Esophagus (tissue), 2 donors: ENCODE results near the gene TTC24. TPM values are rescaled to one million over a fixed set of nuclear protein-coding genes. Genes with fewer than 3 reads are reported as not detected.

Experiments used
- H3K27ac ChIP-seq, 2 donors: one replicate each; pipeline ENCODE4 v1.5.1; 2013; ENCODE audit warnings: low read depth in 2 of 2, mild to moderate bottlenecking in 2 of 2, inconsistent platforms in 1 of 2, low read length in 1 of 2, moderate library complexity in 1 of 2
- H3K27me3 ChIP-seq, 2 donors: one replicate each; pipeline ENCODE4 v1.6.1; 2013; ENCODE audit warnings: low read length in 2 of 2, control low read depth in 1 of 2, mild to moderate bottlenecking in 1 of 2; ENCODE audit not compliant: insufficient read depth in 2 of 2, control insufficient read depth in 1 of 2
- H3K36me3 ChIP-seq, 2 donors: one replicate each; pipeline ENCODE4 v1.6.1; 2013; ENCODE audit warnings: low read length in 1 of 2; ENCODE audit not compliant: control insufficient read depth in 2 of 2, insufficient read depth in 2 of 2
- H3K4me1 ChIP-seq, 2 donors: one replicate each; pipeline ENCODE4 v1.6.1; 2013; ENCODE audit warnings: low read length in 1 of 2; ENCODE audit not compliant: control insufficient read depth in 2 of 2, insufficient read depth in 2 of 2
- H3K4me3 ChIP-seq, 2 donors: one replicate each; pipeline ENCODE4 v1.5.1; 2013; ENCODE audit warnings: low read length in 2 of 2, mild to moderate bottlenecking in 2 of 2, low read depth in 1 of 2, moderate library complexity in 1 of 2
- H3K9me3 ChIP-seq, 2 donors: one replicate each; pipeline ENCODE4 v1.6.1; 2013; ENCODE audit warnings: mild to moderate bottlenecking in 2 of 2, low read depth in 1 of 2, low read length in 1 of 2, moderate library complexity in 1 of 2; ENCODE audit not compliant: control insufficient read depth in 2 of 2, insufficient read depth in 1 of 2
- WGBS, 2 donors: extraction: QIAGEN DNeasy Blood & Tissue Kit; methylation state at CpG; one replicate each; pipeline ENCODE4 v1.1.7; 2013; 5-methylcytosine and 5-hydroxymethylcytosine counted together
- polyA plus RNA-seq, 2 donors: library from polyadenylated mRNA; stranded (reverse); fragments of 200-250 nt; gene quantifications; one replicate each; pipeline ENCODE4 v1.2.3, GENCODE V29; 2013
- donor health status: healthy with polysubstance abuse.
- donor health status: Bipolar disorder and iron deficiency.

The TTC24 gene
- polyA plus RNA-seq, 2 donors, result 0.08 TPM; not detected in 1

- H3K4me1 ChIP-seq, result no peaks in the 10 kb centered on the region
- H3K4me3 ChIP-seq, result no peak overlapping the region
- no peaks in the 10 kb centered on the region for H3K27me3 ChIP-seq
- no peak overlapping the region for H3K27ac ChIP-seq
- WGBS, 2 donors, result 75 to 94% methylated on average over 1 of the region's 1 CpG
- H3K9me3 ChIP-seq, result no peaks in the 10 kb centered on the region
- H3K36me3 ChIP-seq, result peaks cover 0 to 5% of the 10 kb centered on the region in 2 donors
Observed at GRCh38 chr1:156543066-156543465, 36.5 kb upstream of the TTC24 start.

GRCh38 chr1:156544592-156545102, 34.9 kb upstream of the TTC24 start:
- Histone ChIP-seq H3K36me3 (peaks cover 0 to 7% of the 10 kb centered on the region in 2 donors), H3K9me3 (no peaks in the 10 kb centered on the region), H3K4me1 (no peaks in the 10 kb centered on the region), H3K4me3 (no peak overlapping the region), H3K27ac (no peak overlapping the region), H3K27me3 (no peaks in the 10 kb centered on the region)
- 97 to 98% methylated on average over 3 of the region's 3 CpGs for WGBS, 2 donors

- Histone ChIP-seq H3K27me3 (no peaks in the 10 kb centered on the region), H3K27ac (no peak overlapping the region), H3K36me3 (peaks cover 0 to 7% of the 10 kb centered on the region in 2 donors), H3K4me1 (no peaks in the 10 kb centered on the region), H3K9me3 (no peaks in the 10 kb centered on the region), H3K4me3 (no peak overlapping the region)
- 87 to 98% methylated on average over 3 of the region's 3 CpGs for WGBS, 2 donors
Observed at GRCh38 chr1:156546267-156546666, 33.3 kb upstream of the TTC24 start.

- Histone ChIP-seq H3K9me3 (no peaks in the 10 kb centered on the region), H3K4me1 (no peaks in the 10 kb centered on the region), H3K4me3 (no peak overlapping the region), H3K27me3 (no peaks in the 10 kb centered on the region), H3K27ac (no peak overlapping the region), H3K36me3 (peaks cover 0 to 7% of the 10 kb centered on the region in 2 donors)
- 96% methylated on average over 4 of the region's 4 CpGs for WGBS, 2 donors
Observed at GRCh38 chr1:156547434-156547833, 32.1 kb upstream of the TTC24 start.

- Histone ChIP-seq H3K36me3 (peaks cover 0 to 7% of the 10 kb centered on the region in 2 donors), H3K4me3 (no peak overlapping the region)
- 84 to 92% methylated on average over 9 of the region's 9 CpGs for WGBS, 2 donors
Observed at GRCh38 chr1:156547982-156548381, 31.5 kb upstream of the TTC24 start.

GRCh38 chr1:156549390-156549789, 30.1 kb upstream of the TTC24 start:
- 86 to 88% methylated on average over 2 of the region's 2 CpGs for WGBS, 2 donors
- H3K27ac ChIP-seq, result no peak overlapping the region
- H3K4me3 ChIP-seq, result no peak overlapping the region
- H3K9me3 ChIP-seq, result no peaks in the 10 kb centered on the region
- H3K36me3 ChIP-seq, result peaks cover 0 to 7% of the 10 kb centered on the region in 2 donors
- no peaks in the 10 kb centered on the region for H3K4me1 ChIP-seq
- no peaks in the 10 kb centered on the region for H3K27me3 ChIP-seq

More at GRCh38 chr1:156547982-156548381, 31.5 kb upstream of the TTC24 start:
- Histone ChIP-seq H3K27ac (no peak overlapping the region), H3K4me1 (no peaks in the 10 kb centered on the region), H3K9me3 (no peaks in the 10 kb centered on the region), H3K27me3 (no peaks in the 10 kb centered on the region)

- 67 to 70% methylated on average over 1 of the region's 1 CpG for WGBS, 2 donors
- Histone ChIP-seq H3K9me3 (no peaks in the 10 kb centered on the region), H3K4me3 (no peak overlapping the region), H3K27ac (no peak overlapping the region), H3K36me3 (peaks cover 0 to 7% of the 10 kb centered on the region in 2 donors), H3K4me1 (no peaks in the 10 kb centered on the region), H3K27me3 (no peaks in the 10 kb centered on the region)
Observed at GRCh38 chr1:156549831-156550230, 29.7 kb upstream of the TTC24 start.

GRCh38 chr1:156550346-156550745, 29.2 kb upstream of the TTC24 start:
- Histone ChIP-seq H3K4me1 (no peaks in the 10 kb centered on the region), H3K36me3 (peaks cover 0 to 7% of the 10 kb centered on the region in 2 donors), H3K27me3 (no peaks in the 10 kb centered on the region), H3K4me3 (no peak overlapping the region), H3K27ac (no peak overlapping the region), H3K9me3 (no peaks in the 10 kb centered on the region)
- 82 to 83% methylated on average over 5 of the region's 5 CpGs for WGBS, 2 donors

GRCh38 chr1:156551066-156551643, 28.4 kb upstream of the TTC24 start:
- no peaks in the 10 kb centered on the region for H3K9me3 ChIP-seq
- H3K4me1 ChIP-seq, result no peaks in the 10 kb centered on the region
- H3K27ac ChIP-seq, result no peak overlapping the region
- 66 to 91% methylated on average over 3 of the region's 3 CpGs for WGBS, 2 donors
- H3K27me3 ChIP-seq, result no peaks in the 10 kb centered on the region
- H3K36me3 ChIP-seq, result peaks cover 0 to 8% of the 10 kb centered on the region in 2 donors
- H3K4me3 ChIP-seq, result no peak overlapping the region

GRCh38 chr1:156551869-156552268, 27.7 kb upstream of the TTC24 start:
- peaks cover 0 to 12% of the 10 kb centered on the region in 2 donors for H3K36me3 ChIP-seq
- H3K4me3 ChIP-seq, result no peak overlapping the region
- no peaks in the 10 kb centered on the region for H3K27me3 ChIP-seq
- no peak overlapping the region for H3K27ac ChIP-seq
- no peaks in the 10 kb centered on the region for H3K9me3 ChIP-seq
- H3K4me1 ChIP-seq, result no peaks in the 10 kb centered on the region
- WGBS, 2 donors, result 86 to 87% methylated on average over 6 of the region's 6 CpGs
